GM21723 (cell line): Measurements from ENCODE around the gene BPNT1.
"Not testable (repeated sequence)": the region's sequence is repeated elsewhere in the genome, so short reads cannot be mapped to it uniquely, and the experiment has no call there.

ENCODE experiments used
- ATAC-seq: cut with Tn5 transposase; IDR thresholded peaks from one replicate; pipeline ENCODE4 v1.9.1; 2021; ENCODE audit warnings: mild to moderate bottlenecking, moderate library complexity; ENCODE audit not compliant: unreplicated experiment

The BPNT1 gene, protein sequence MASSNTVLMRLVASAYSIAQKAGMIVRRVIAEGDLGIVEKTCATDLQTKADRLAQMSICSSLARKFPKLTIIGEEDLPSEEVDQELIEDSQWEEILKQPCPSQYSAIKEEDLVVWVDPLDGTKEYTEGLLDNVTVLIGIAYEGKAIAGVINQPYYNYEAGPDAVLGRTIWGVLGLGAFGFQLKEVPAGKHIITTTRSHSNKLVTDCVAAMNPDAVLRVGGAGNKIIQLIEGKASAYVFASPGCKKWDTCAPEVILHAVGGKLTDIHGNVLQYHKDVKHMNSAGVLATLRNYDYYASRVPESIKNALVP

DNA sequence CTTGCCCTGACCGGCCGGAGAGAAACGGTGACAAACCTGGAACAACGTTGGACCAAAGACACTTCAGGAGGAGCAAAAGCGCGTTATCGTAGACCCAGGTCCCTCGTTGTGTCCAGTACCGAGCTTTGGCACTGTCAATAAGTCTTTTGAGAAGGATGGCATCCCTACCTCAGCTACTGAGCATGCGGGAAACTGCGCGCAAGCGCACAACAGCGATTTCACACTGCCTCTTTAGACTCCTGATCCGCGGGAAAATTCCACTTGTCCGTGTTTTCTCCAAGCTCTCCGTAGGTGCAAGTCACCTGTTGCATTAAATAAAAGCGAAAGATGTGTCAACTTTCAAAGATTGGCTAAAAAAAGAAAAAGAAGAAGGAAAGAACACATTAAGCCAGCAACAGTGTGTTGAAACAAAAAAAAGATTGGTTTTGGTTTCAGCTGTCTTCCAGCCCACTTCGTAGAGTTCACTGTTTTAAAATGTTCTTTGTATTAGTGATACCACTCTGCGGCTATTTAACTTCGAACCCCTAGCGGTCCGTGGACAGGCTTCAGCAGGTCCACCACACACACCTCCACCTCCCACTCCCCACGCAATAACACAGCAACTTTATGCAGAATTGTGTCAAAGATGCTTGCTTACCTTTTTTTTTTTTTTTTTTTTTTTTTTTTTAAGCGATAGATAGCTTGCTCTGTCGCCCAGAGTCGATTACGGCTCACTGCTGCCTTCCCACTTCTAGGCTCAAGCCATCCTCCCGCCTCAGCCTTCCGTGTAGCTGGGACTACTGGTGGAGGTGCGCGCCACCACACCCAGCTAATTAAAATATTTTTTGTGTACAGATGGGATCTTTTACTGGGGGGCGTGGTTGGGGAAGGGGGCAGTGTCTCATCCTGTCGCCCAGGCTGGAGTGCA is at the start of gene BPNT1:
TSS of gene BPNT1 (minus strand) at position 139 of the 907 bp plus-strand sequence. CDS start 9,942 bp downstream, outside the sequence.
- peak; percentile 63 for ATAC-seq

DNA sequence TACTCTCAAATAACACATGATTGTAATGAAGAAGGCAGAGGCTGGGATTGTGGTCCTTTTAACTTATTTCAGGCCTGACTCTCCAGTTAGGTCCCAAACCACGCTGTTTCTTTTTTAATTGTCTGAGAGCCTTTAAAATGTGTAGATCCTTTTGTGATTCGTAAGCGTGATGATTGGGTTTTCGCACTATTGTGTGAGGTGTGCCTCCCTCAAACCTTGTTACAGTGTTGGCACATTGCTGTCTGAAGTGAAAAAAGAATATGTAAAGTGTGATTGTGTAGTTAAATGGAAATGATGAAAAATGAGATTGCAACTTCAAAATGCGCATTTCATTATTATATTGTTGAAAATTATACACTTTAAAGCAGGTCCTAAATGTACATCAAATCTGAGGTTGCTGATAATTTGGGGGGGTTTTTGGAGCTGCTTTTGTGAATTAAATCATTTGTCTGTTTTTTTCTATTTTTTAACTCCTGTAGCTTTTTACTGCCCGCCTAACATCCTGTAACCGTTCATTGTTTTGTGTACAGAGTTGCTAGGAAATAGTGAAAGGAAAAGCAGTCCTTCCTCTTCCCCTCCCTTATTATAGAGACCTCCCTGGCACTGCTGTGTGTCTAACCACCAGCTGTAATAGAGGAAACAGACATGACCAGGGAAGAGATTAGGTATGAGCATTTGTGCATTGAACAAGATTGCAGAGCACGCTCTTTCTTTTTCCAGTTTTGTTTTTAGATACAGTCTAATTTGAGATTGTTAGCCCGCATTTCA is 47.6 kb upstream of the BPNT1 start:
- ATAC-seq: no peak

DNA sequence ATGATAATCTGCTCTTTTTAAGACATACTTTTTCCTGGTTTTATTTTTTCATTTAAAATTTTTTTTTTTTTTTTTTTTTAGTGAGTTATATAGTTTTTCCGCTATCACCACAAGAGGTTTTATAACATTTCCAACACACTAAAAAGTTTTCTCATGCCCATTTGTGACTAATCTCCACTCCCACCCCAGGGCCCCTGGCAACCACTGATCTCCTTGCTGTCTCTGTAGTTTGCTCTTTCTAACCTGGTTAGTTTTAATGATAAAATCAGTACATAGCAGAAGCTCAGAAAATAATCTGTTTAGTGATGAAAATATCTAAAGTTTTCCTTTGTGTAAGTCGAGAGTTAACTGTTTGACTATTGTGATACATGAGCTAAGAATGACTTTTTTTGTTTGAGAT is 46.2 kb upstream of the BPNT1 start:
- ATAC-seq: no peak

DNA sequence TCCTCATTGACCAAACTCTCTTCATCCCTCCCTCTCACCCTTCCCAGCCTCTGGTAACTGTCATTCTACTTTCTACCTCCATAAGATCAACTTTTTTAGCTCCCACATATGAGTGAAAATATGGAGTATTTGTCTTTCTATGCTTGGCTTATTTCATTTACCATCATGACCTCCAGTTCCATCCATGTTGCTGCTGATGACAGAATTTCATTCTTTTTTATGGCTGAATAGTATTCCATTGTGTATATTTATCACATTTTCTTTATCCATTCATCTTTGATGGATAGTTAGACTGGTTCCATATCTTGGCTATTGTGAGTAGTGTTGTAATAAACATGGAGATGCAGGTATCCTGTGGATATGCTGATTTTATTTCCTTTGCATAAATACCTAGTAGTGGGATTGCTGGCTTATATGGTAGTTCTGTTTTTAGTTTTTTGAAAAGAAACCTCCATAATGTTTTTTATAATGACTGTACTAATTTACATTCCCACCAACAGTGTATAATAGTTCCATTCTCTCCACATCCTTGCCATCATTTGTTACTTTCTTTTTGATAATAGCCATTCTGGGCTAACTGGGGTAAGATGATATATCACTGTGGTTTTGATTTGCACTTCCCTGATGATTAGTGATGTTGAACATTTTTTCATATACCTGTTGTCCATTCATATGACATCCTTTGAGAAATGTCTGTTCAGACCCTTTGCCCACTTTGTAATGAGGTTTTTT is 40.1 kb upstream of the BPNT1 start:
- no peak for ATAC-seq

DNA sequence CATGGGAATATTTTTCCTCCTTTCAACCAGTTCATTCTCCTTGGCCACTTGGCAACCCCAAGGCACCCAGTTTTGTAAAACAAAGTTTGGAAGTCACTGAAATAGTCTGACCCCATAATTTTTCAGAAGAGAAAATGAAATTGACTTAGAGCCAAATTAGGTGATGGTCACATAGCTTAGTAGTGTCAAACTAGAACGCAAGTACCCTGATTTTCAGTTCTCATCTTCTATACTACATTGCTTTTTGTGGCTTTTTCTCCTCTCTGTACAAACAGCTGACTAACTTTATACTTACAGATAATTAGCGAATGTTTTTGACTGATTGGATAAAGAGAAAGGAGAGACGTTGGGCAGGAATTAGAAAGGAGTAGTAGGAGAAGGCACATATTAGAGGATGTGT is 37.5 kb upstream of the BPNT1 start:
- ATAC-seq: no peak

DNA sequence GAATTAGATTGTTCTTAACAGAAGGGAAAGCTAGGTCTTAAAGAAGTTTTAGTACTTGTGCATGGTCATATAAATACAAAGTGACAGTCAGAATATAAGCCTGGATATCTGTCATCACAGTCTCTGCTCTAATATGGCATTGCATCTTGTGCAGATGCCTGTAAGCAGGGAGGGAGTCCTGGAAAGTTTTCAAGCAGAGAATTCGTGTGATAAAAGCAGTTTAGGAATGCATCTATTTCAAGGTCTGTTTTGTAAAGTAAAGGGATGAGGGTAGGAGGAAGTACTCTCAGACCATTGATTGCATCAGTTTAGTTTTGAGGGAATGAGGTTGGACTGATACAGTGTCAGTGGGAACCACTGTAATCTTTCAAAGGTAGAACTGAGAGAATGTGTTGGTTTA is 35.0 kb upstream of the BPNT1 start:
- no peak for ATAC-seq

DNA sequence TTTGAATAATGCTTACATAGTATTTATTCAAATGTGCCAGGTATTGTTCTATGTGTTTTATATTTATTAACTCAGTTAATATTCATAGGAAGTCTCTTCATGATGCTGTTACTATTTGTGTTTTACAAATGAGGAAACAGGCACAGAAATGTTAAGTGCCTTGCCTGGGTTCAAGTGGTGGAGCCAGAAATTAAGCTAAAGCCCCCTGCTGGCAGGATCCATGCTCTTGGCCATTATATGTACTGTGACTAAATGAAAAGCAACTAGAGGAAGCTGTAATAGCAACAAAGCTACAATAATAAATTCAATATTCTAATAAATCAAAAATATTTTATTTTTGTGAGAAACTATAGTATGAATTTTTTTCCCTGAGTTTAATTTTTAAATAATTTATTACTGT is 34.3 kb upstream of the BPNT1 start:
- no peak for ATAC-seq

DNA sequence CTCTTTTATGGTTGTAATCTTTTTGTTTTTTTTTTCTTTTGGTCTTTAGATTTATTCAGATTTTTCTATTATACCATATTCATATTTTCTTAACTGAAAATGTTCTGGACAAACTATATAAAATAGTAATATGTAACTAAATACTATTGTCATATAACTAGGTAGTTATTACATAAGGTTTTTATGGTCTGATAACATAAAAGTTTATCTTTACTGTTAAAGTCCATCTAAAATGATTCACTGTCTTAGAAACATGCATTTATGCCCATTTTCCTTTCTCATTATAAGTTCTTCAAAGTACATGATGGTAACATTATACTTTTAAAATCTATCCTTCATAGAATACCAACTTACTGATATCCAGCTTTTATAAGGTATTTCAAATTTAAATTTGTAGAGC is 33.5 kb upstream of the BPNT1 start:
- no peak for ATAC-seq

DNA sequence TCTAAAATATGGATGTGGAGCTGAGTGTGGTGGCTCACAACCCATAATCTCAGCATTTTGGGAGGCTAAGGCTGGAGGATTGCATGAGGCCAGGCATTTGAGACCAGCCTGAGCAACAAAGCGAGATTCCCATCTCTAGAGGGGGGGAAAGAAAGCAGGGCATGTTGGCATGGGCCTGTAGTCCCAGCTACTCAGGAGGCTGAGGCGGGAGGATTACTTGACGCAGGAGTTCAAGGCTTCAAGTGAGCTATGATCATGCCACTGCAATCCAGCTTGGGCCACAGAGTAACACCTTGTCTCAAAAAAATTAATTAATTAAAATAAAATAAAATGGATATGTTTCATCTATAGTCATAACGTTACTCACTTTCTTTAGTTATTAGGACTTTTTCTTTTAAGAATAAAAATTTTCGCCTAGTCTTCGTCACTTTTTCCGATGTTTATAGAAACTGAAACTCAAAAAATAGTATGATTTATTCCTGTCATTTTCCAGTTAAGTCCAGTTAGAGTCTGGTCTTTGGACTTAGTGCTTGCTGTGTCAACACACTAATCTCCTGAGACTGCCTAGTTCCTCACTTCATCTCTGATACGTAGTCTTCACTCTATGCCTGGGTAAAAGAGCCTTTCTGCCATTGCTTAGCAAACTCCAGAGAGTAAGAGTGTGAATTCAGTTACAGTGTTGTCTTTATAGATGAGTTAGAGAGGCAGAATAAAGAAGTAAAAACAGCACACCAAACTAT is 32.4 kb upstream of the BPNT1 start:
- no peak for ATAC-seq

DNA sequence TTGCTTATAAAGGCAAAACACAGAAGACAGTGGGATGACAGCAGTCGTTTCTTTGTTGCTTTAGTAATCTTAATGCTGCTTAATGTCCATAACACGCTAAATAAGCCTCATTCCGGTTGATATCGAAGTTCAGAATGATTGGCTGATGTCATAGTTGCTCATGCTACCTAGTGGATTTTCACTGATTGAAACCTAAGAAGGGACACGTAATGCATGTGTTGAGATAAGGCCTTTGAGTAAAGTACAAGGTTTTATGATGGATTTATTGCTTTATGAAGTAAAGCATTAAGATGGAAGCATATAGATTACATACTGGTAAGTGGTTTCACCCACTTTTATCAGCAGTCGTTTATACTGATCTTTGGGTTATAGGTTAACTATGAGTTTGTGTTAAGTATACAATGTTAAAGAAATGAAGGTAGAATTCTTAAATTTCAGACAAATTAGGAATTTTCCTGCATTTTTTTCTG is 29.5 kb upstream of the BPNT1 start:
- ATAC-seq: no peak

DNA sequence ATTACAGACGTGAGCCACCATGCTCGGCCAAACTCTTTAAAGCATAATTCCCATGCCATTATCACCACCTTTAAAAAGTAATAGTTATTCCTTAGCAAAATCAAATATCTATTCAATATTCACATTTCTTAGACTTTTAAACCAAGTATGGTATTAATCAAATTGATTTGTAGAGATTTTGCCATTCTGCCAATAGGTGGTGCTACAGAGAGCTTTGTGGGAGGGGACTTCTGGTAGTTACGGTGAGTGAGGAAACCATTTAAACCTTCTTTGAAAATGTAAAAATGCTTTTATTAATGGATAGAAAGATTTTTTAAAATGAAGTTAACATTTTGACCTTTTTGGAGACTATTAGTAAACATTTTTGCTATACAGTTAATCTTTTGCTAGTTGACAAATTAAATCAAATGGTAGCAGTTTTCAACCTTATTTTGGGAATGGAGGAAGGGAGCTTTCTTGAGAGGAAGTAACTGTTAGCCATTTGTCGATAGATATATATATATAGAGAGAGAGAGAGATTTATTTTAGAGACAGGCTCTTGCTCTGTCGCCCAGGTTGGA is 23.6 kb upstream of the BPNT1 start:
- ATAC-seq: no peak

DNA sequence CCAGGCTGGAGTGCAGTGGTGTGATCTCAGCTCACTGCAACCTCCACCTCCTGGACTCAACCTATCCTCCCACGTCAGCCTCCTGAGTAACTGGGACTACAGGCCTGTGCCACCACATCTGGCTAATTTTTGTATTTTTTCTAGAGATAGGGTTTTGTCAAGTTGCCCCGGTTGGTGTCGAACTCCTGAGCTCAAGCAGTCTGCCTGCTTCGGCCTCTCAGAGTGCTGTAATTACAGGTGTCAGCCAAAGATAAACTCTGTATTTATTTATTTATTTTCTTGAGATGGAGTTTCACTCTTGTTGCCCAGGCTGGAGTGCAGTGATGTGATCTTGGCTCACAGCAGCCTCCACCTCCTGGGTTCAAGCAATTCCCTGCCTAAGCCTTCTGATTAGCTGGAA is 23.0 kb upstream of the BPNT1 start:
- ATAC-seq: not testable (repeated sequence)

DNA sequence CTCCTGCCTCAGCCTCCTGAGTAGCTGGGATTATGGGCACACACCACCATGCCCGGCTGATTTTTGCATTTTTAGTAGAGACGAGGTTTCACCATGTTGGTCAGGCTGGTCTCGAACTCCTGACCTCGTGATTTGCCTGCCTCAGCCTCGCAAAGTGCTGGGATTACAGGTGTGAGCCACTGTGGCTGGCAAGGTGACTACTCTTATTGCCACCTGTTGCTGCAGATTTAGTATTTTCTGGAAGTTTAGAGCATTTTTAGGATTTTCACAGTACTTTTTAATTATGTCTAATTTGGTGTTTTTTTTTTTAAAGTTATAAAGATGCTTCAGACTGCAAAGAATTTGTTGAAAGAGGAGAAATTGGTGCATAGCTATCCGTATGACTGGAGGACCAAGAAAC is 20.9 kb upstream of the BPNT1 start:
- not testable (repeated sequence) for ATAC-seq

DNA sequence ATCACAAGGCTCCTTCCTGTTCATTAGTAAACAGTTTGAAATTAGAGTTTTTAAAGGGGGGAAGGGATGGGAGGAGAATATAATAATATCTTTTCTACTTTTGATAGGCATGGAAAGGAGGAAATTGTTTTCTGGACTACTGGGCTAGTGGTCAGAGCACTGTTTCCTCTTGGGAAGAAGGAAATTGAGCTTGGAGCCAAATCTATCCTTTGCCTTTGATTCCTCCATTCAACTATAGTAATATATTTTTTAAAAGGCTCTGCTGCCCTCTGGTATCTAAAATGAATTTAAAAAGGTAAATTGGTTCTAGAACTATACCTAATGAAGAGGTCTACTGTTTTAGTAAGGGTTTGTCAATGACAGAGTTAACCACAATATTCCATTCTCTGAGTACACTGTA is 10.2 kb upstream of the BPNT1 start:
- no peak for ATAC-seq

DNA sequence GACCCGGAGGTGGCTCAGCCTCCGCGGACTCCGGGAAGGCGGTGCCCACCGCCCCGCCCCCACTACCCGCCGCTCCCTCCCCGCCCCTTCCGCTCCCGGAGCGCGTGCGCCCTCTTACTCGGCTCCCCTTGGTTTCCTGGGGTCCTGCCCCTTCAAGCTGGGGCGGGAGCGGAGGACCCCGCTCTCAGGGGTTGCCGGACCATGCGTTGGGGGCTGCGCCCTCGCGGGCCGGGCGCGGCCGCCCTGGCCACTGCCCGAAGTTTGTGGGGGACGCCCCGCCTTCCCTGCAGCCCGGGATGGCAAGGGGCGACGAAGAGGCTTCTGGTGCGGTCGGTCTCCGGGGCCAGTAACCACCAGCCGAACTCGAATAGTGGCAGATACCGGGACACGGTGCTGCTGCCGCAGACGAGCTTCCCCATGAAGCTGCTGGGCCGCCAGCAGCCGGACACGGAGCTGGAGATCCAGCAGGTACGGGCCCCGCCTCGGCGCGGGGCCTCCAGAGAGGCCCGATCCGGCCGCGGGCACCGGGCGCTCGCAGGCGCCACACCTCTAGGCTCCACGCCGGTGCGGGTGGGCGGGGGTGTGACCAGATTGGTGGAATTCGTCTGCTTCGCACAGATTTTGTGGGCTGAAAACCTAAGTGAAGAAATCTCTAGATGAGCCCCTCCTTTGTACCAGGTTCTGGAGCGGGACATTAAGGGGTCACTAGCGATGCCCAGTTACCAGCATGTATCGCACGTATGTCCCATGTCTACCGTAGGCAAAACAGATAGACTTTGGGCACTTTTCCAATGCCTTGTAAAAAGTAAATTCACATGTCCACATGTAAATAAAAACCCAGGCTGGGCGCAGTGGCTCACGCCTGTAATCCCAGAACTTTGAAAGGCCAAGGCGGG is 4.7 kb upstream of the BPNT1 start, which contains the start of gene IARS2:
TSS of gene IARS2 (plus strand) at position 117 of the 896 bp plus-strand sequence. CDS start at position 202, 85 bp downstream.
- ATAC-seq: peak; percentile 64

DNA sequence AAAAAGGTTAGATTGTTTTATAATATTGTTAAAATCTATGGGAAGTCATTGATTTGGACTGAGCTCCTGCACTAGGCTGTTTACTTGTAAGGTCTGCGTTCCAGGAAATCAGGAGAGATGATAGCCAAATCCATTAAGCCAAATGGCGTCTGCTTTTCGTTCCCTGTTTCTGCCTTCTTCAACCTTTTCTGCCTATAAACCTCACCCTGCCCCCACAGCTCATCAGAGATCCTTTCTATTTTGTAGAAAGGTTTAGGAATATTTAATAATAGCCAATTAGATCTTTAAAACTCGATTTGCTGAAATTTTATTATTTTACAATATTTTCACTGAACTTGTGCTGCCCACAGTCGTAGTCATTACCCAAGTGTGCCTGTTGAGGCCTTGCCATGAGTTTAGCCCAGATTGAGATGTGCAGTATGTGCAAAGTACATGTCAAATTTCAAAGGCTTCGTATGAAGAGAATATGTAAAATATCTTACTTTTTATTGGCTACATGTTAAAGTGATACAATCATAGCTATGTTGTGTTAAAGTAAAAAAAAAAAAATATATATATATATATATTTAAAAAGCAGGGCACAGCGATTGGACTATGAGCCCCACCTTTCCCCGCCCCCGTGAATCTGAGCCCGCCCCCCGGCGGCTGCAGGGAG is 3.9 kb upstream of the BPNT1 start:
- ATAC-seq: peak; percentile 4

DNA sequence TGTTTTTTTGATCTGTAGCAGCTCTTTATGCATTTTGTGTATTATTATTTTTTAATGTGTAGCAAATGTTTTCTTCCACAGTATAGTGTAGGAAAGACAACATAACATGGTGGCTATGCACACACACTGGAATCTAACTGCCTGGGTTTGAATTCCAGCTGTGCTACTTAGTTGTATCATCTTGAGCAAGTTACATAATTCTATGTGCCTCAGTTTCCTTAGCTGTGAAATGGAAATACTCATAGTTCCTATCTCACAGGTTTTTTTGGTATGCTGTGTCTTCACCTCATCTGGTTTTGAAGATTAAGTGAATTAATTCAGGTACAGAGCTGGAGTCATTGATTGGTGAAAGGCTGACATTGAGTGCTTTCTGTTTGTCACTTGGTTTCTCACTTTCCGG is 3.1 kb upstream of the BPNT1 start:
- no peak for ATAC-seq

DNA sequence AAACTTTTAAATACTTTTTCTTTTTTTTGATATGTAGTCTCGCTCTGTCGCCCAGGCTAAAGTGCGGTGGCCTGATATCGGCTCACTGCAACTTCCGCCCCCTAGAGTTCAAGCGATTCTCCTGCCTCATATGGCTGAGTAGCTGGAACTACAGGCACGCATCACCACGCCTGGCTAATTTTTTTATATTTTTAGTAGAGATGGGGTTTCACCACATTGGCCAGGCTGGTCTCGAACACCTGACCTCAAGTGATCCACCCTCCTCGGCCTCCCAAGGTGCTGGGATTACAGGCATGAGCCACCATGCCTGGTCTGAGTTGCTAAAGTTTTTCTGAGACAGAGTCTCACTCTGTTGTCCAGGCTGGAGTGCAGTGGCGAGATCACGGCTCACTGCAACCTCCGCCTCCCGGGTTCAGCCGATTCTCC is 3.3 kb downstream of the BPNT1 start:
- ATAC-seq: peak; percentile 42
